ENCODE results near the gene CD3E.

DNA sequence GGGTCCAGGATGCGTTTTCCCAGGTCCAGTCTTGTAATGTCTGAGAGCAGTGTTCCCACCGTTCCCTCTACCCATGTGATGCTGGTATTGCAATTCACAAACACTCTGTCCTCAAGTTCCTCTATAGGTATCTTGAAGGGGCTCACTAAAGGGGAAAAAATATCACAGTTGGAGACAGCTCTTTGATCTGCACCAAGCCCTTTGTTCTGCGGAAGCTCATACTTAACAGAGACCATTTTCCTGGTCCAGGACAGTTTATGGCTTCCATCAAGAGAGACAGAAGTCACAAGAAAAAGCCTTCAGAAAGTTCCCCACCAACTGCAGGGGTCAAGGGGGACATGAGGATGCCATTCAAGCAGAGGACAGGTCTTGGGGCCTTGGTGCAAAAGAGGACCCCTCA lies 35.9 kb downstream of the CD3E start:
- TF ChIP-seq, protein P1, sequence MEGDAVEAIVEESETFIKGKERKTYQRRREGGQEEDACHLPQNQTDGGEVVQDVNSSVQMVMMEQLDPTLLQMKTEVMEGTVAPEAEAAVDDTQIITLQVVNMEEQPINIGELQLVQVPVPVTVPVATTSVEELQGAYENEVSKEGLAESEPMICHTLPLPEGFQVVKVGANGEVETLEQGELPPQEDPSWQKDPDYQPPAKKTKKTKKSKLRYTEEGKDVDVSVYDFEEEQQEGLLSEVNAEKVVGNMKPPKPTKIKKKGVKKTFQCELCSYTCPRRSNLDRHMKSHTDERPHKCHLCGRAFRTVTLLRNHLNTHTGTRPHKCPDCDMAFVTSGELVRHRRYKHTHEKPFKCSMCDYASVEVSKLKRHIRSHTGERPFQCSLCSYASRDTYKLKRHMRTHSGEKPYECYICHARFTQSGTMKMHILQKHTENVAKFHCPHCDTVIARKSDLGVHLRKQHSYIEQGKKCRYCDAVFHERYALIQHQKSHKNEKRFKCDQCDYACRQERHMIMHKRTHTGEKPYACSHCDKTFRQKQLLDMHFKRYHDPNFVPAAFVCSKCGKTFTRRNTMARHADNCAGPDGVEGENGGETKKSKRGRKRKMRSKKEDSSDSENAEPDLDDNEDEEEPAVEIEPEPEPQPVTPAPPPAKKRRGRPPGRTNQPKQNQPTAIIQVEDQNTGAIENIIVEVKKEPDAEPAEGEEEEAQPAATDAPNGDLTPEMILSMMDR (IDR thresholded peaks at IDR 0.05), result no peak
- TF ChIP-seq POLR2A (IDR thresholded peaks at IDR 0.05), result no peak
- TF ChIP-seq POLR2AphosphoS5 (IDR thresholded peaks at IDR 0.05), result no peak

Measured in upper lobe of left lung (tissue), 4 donors.